HG02943 (cell line): ENCODE measurements around the gene SESN2.

Experiments
- ATAC-seq: cut with Tn5 transposase; IDR thresholded peaks from one replicate; pipeline ENCODE4 v1.9.1; 2021; ENCODE audit warnings: mild to moderate bottlenecking, low read depth, moderate library complexity; ENCODE audit not compliant: unreplicated experiment

Gene SESN2

DNA sequence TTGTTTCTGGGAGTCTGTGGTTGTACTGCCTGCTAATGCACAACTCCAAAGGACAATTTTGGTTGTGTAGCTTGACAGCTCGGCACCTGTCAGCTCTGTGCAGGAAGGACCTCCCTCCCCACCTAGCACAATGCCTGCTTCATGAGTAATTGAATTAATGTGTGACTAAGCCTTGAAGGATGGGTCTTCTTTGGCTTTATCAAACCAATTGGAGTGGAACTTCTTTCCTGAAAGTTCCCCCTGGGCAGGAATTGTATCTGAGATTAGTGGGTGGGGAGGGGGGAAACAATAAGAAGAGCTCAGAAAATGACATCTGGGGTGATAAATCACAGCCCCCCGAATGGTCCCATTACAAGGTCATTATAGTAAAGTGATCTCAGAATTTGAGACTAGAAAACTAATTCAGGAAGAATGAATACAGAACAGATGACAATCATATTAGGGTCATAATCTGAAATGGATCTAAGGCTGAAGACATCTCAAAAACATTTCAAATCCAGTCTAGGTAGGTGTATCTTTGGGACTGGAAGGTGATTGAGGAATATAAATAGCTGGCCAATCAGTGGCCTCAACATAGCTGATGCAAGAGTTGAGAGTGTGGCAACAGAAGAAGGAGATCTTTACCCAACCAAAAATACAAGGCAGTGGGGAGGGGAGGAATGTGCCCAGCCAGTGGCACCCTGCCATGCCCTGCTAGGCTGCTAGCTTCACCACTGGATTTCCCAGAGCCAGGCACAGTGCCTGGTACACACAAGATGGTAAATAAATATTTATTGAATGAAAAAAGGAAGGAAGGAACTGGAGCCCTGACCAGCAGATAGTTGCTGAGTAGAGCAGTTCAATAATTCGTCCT is 10.1 kb upstream of the SESN2 start:
- no peak for ATAC-seq

DNA sequence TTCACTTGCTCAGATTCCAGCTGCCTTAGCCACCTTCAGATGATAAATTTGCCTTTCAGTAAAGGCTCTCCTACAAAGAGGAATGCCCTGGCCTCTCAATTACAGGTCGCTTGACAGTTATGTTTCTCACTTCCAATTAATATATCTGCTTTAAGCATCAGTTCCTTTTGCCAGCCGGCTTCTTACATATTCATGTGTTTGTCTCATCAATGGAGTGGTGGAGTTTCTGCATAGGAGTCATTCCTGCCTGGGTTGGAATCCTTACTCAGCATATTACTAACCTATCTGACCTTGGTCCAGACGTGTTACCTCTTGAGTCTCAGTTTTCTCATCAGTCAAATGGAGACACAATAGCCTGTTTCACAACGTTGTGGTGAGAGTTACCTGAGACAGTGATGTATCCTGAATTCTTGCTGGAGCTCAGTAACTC is 9.4 kb upstream of the SESN2 start:
- ATAC-seq = no peak

DNA sequence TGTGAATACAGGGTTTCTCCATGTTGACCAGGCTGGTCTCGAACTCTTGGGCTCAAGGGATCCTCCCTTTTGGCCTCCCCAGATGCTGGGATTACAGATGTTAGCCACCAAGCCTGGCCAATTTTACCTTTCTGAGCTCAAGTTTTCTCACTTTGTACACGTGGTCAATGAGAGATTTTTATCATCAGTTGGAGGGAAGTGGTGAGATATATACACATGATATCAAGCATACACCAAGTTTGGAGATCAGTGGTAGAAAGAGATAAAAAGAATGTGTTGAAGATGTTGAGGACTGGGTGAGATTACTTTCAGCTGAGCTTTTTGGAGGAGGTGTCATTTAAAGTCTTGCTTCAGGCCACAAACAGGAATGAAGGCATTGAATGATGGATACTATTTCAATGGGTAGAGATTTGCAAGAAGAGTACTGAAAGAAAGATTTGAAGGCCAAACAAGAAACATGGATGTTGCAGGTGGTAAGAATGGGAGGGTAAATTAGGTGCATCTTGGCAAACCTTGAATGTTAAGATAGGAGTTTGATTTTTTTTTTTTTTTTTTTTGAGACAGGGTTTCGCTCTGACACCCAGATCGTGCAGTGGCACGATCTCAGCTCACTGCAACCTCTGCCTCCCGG is 3.0 kb upstream of the SESN2 start:
- ATAC-seq = no peak

DNA sequence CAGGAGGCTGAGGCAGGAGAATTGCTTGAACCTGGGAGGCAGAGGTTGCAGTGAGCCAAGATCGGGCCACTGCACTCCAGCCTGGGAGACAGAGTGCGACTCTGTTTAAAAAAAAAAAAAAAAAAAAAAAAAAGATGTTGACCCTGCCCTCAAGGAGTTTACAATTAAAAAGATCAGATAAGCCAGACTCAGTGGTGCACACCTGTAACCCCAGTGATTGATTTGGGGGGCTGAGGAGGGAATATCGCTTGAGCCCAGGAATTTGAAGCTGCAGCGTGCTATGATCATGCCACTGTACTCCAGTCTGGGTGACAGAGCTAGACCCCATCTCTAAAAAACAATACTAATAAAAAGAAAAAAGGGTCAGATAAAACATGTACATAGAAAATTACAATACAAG is 1.6 kb upstream of the SESN2 start:
- ATAC-seq = no peak

DNA sequence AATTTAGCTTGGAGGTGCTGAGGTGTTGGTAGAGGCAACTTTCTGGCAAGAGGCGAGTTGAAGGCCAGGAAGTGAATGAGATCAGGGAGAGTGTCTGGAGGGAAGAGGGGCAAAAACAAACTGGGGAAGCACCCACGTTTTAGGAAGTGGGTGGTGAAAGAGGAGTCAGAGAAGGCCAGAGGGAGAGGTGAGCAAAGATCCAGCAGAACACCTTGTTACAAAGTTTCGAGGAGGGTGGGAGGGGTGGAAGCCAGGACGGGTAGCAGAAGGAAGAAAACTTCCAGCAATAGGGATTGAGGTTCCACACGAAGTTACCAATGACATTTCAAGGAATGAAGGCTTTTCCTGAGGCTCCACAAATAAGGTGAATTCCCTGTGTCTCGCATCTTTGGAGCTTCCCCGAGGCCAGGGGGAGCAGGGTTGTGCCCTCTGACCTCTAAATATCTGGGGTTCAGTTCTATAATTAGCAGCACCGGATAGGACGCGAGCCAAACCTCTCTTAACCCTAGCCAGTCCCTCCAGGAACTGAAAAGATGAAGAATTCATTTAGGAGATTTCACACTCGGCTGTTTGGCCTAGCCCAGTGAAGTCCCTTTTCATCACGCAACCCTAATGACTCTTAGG is 578 bp upstream of the SESN2 start:
- ATAC-seq = no peak

DNA sequence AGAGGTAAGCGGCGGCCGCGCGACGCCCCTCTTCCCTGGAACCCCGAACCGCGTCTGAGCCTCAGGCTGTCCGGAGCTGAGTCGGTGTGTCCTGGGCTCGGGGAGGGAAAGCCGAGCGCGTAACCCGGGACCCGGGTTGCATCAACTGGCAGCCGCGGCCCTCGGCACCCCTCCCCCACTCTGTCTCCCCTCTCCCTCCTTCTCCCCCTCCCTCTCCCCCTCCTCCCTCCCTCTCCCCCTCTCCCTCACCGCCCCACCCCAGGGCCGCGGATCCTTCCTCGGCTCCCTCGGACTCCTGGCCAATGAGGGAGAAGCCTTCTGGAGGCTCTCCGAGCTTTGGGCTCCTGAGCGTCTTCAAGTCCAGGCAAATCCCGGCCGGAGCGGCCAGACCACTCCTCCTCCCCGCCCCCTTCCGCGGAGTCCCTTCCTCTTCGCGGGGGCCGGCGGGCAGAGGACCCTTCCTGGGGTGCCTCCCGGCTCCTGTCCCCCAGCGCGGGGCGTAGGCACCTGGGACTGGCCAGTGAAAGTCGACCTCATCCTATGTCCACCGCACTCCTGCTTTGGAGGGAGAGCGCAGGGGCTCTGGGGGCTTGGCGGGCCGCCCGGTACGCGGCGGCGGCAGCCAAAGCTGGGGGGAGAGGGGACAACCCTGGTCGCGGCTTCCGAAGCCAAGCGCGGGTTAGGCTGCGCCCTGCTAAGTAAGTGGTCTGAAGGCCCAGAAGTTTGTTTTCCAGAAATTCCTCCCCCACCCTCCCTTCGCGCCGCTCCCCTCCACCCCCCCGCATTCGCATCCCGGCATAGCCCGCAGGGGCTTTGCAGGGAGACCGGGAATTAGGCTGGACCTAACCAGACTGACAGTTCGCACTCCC is 850 bp downstream of the SESN2 start:
- no peak for ATAC-seq

DNA sequence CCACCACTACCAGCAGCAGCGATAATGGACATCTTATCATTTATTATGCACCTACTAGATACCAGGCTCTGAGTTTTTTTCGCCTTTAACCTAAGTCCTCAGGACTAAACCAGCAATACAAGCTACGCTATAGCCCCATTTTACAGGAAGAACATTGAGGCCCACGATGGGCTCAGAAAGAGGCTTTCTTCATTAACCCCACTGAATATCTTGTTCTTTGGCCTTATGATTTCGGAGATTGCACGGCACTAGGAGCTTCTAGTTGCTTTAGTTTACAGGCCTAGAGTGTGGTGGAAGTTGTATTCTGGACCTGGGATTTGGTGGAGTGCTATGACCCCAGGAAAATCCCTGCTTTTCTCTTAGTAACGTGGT is 1.5 kb downstream of the SESN2 start:
- ATAC-seq = no peak

DNA sequence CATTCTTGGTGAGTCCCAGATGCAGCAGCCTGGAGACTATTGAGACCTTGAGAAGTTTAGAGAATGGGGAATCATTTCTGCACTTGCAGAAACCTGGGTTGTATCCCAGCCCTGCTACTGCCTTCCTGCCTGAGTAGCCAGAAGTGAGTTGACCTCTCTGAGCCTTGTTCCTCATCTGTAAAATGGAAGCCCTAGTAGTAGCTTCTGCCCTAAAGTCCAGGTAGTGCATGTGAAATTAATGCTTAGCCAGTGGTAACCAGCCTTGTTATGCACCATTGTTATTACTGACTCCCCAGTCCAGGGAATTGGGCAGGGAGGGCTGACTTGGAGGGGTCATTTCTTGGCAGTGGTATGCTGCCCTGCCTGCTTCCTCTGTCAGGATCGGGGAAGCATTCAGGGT is 5.6 kb downstream of the SESN2 start:
- no peak for ATAC-seq

DNA sequence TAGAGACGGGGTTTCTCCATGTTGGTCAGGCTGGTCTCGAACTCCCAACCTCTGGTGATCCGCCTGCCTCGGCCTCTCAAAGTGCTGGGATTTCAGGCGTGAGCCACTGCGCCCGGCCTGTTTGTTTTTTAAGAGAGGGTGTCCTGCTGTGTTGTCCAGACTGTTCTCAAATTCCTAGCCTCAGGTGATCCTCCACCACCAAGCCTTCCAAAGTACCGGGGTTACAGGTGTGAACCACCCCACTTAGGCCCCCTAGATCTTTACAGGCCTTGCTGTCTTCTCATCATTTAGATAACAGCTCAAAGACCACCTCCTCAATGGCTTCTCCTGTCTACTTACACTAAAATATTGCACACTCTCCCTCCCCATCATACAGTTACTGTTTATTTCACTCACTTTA is 6.3 kb downstream of the SESN2 start:
- ATAC-seq = no peak

DNA sequence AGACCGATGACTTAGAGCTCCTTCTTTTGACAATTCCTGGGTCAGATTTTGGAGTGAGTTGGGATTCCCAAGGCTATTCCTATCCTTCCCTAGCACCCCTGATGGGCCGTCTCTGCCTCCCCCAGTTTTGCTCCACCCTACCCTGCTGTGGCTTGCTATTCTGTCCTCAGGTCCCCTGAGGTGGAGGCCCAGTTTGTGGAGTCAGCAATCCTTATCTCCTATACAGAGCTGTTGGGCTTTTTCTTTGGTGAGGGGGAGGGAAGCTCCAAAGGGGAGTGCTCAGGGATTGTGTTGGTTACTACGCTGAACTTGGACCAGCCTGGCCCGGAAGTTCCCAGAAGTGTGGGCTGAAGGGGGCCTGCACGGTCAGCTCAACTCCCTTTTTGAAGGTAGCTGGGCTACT is 7.6 kb downstream of the SESN2 start:
- no peak for ATAC-seq

DNA sequence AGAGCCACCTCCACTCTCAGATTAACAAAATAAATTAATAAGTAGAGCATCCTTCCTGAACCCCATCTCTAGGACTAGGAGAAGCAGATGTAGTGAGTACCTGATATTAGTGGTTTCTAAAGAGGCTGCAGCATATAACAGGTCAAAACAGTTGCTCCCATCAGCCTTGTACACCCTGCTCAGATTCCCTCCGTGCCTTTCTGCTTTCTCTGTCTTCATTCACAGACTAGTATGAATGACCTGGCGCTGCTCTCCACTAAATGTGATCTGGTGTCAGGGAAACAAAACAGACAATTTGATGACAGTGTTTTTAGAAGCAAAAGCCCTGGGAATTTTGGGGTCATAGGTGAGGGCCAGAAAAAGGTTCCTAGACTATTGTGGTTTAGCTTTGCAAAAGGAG is 8.3 kb downstream of the SESN2 start:
- no peak for ATAC-seq

DNA sequence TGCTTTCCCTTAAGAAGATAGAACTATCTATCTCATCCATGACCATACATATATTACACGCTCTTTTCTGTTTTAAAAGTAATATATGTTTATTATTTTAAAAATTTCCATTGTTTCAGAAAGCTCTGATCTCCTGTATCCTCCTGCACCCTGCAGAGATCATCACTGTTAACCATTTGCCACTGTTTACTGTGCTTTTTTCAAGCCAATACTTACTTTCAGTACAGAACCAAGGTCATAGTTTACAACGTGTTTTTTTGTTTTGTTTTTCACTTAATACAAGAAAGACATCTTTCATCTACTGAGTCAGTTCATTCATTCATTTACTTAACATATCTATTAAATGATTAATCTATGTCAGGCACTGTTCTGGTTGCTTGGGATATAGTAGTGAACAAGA is 10.2 kb downstream of the SESN2 start:
- ATAC-seq = no peak

DNA sequence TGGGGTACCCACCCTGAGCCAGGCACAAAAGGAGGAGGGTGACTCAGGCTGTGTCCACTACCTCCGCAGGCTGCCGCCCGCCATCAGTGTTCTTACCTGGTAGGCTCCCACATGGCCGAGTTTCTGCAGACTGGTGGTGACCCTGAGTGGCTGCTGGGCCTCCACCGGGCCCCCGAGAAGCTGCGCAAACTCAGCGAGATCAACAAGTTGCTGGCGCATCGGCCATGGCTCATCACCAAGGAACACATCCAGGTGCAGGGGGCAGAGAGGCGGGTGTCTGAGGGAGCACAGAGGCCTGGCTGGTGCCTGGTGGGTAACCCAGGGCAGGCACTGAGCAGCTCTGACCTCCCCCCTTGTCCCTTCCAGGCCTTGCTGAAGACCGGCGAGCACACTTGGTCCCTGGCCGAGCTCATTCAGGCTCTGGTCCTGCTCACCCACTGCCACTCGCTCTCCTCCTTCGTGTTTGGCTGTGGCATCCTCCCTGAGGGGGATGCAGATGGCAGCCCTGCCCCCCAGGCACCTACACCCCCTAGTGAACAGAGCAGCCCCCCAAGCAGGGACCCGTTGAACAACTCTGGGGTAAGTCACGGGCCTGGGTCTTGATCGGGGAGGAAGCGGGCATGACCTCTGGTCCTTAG is 13.0 kb downstream of the SESN2 start:
- no peak for ATAC-seq

DNA sequence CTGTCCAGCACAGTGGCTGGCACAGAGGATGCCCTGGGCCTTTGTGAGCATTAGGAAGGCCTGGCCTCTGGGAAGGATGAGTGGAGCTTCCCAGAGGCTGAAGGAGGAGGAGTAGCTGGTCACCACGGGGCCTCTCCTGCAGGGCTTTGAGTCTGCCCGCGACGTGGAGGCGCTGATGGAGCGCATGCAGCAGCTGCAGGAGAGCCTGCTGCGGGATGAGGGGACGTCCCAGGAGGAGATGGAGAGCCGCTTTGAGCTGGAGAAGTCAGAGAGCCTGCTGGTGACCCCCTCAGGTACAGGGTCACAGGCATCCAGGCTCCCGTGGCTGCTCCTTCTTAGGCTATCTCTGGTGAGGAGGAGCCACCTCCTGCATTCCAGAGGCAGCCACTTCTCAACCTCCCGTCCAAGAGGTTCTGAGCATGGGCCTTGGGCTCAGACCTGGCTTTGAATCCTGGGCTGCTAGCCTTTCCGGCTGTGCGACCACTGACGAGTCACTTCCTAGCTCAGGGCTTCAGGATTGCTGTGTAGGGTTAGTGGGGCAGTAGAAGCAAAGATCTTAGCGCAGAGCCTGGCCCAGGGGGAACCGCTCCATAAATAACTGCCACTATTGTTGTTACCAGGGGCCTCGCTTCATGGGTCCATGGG is 14.0 kb downstream of the SESN2 start:
- ATAC-seq = no peak

DNA sequence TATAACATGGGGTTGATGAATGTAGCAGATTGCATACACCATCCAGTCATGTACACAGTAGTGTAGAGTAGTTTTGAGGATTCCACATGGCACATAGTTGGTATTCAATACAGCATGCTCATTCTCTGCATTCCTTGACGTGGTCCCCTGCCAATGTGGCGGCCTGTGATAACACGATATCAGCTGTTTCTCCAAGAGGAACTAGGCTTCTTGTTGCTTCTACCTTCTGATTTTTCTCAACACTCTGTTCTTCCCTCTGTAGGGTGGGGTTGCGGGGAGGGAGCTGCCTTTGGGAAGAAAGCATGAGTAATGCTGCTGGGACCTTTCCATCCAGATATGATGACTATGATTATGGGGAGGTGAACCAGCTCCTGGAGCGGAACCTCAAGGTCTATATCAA is 19.4 kb downstream of the SESN2 start:
- no peak for ATAC-seq

DNA sequence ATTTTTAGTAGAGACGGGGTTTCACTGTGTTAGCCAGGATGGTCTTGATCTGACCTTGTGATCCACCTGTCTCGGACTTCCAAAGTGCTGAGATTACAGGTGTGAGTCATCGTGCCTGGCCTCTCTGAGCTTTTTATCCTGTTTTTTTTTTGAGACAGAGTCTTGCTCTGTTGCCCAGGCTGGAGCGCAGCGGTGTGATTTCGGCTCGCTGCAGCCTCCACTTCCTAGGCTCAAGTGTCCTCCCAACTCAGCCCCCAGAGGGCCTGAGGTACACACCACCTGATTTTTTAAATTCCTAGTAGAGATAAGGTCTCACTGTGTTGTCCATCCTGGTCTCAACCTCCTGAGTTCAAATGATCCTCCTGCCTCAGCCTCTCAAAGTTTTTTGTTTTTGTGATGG is 20.4 kb downstream of the SESN2 start:
- no peak for ATAC-seq

DNA sequence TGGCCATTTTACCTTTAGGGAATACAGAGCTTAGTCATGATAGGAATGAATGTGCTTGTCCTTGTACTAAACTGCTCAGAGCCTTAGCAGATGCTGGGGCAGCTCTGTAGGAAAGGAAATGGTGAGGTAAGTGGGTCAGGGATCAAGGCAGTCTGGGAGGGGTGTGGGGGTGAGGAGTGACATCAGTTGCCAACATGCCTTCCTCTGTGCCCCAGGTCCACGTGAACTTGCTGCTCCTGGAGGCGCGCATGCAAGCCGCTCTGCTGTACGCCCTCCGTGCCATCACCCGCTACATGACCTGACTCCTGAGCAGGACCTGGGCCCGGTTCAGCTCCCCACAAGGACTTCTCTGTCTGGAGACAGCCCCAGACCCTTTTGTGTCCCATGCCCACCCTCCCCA is 21.2 kb downstream of the SESN2 start:
- no peak for ATAC-seq

DNA sequence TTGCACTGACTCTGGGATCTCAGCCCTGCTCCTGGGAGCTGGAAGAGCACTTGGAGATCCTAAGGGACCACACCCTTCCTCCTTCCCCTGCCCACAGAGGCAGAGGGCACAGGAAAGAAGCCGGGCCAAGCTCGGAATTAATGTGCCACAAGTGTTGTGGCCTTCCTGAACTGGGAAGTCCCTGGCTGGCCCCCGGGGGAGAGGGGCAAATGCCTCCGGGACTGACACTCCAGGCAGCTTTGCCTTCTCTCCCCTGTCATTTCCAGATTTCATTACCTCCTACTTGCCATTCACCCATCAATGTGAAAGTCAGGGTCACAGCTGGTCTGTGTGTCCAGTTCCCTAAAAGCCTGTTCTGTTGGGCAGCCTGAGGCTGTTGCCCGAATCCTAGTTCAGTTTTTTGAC is 21.7 kb downstream of the SESN2 start:
- ATAC-seq = no peak

DNA sequence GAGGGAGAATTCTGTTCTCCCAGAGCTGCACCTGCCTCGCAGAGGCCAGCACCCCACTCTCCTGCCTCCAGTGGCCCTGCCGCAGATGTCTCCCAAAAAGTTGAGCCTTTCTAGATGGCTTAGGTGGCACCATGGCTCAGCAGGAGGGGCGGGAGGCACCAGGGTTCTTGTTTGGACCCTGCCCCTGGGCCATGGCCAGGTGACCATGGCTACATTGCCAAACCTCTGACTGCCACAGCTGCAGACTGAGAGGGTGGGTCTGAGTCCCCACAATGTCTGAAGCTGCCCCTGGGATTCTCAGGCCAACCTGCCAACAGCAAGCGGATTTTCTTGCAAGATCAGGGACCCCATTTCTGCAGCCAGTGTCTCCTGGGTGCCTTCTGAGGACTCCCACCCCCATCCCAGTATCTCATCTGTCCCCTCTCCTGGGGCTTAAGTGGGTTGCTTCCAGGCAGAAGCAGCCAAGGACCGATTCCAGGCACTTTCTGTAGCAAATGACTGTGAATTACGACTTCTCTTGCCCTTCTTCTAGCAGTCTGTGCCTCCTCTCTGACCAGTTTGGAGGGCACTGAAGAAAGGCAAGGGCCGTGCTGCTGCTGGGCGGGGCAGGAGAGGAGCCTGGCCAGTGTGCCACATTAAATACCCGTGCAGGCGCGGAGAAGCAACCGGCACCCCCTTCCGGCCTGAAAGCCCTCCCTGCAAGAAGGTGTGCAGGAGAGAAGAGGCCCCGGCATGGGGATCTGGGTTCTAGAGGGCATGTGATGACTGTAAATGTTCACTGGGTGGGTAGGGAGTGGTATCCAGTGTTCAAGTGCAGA is 22.5 kb downstream of the SESN2 start:
- no peak for ATAC-seq
